Myocyte (in vitro differentiated cells): ENCODE results near the gene PIAS3. TPM values are rescaled to one million over a fixed set of nuclear protein-coding genes. Genes with fewer than 3 reads are reported as not detected.
"Not testable (repeated sequence)": the region's sequence is repeated elsewhere in the genome, so short reads cannot be mapped to it uniquely, and the experiment has no call there.

Source experiments
- DNase-seq: peaks from one replicate; pipeline ENCODE4 v3.0.0-alpha.2; 2012; ENCODE audit warnings: low read depth
- total RNA-seq: library from RNA; depleted of rRNA; stranded (reverse); fragments of >200 nt; gene quantifications from 2 replicates; pipeline ENCODE4 v1.2.3, GENCODE V29; 2014

PIAS3 gene
- total RNA-seq, 1 donor from 2014 or later: 27.9 TPM

GRCh38 chr1:145877923-145878486, 19.1 kb upstream of the PIAS3 start:
- no peak for DNase-seq

- DNase-seq: no peak
Measured at GRCh38 chr1:145874646-145875045, 15.8 kb upstream of the PIAS3 start.

GRCh38 chr1:145871994-145872924, 13.4 kb upstream of the PIAS3 start:
- peak; percentile 73 for DNase-seq

- no peak for DNase-seq
Measured at GRCh38 chr1:145868232-145868631, 9.4 kb upstream of the PIAS3 start.

GRCh38 chr1:145863282-145864018, 4.6 kb upstream of the PIAS3 start:
- DNase-seq: no peak

- DNase-seq: peak; percentile 92
Measured at GRCh38 chr1:145859491-145860023, 676 bp upstream of the PIAS3 start.

- DNase-seq: peak; percentile 44
Measured at GRCh38 chr1:145858238-145858900, 512 bp downstream of the PIAS3 start.

- DNase-seq: no peak
Measured at GRCh38 chr1:145857170-145857569, 1.7 kb downstream of the PIAS3 start.

- no peak for DNase-seq
Measured at GRCh38 chr1:145855426-145855948, 3.4 kb downstream of the PIAS3 start.

- peak; percentile 72 for DNase-seq
Measured at GRCh38 chr1:145849356-145850160, 9.3 kb downstream of the PIAS3 start.

- no peak for DNase-seq
Measured at GRCh38 chr1:145847827-145848226, 11.1 kb downstream of the PIAS3 start.

- DNase-seq: peak; percentile 65
Measured at GRCh38 chr1:145846201-145846612, 12.7 kb downstream of the PIAS3 start.

- DNase-seq: peak; percentile 92
Measured at GRCh38 chr1:145845514-145846161, 13.2 kb downstream of the PIAS3 start, which contains the start of gene NUDT17. Gene NUDT17 (plus strand): TSS chr1:145845630. CDS start chr1:145845641, 11 bp downstream.

GRCh38 chr1:145845144-145845513, 13.8 kb downstream of the PIAS3 start:
- no peak for DNase-seq

GRCh38 chr1:145843031-145843430, 15.8 kb downstream of the PIAS3 start:
- no peak for DNase-seq

- DNase-seq: no peak
Measured at GRCh38 chr1:145837656-145838055, 21.2 kb downstream of the PIAS3 start.

GRCh38 chr1:145830810-145831209, 28.1 kb downstream of the PIAS3 start:
- DNase-seq: not testable (repeated sequence)

- no peak for DNase-seq
Measured at GRCh38 chr1:145828367-145829026, 30.4 kb downstream of the PIAS3 start.

GRCh38 chr1:145827966-145828365, 30.9 kb downstream of the PIAS3 start:
- DNase-seq: no peak
